GM12878 (cell line): ENCODE results near the gene LMLN. TPM values are rescaled to one million over a fixed set of nuclear protein-coding genes. Genes with fewer than 3 reads are reported as not detected.

Experiments
- ATAC-seq: fragments of 200-7000 bp; cut with Tn5 transposase; 3 replicates; pipeline ENCODE4 v1.9.1; 2020; ENCODE audit warnings: mild to moderate bottlenecking, moderate library complexity
- BruUV-seq: library from RNA; stranded (reverse); fragments of 400-500 nt; replicated peaks from 2 replicates; lab custom pipeline; 2021; lab: Mats Ljungman, UMichigan
- CTCF ChIA-PET: fragments of 300-600 bp; sonication (Branson Sonifier 250); formaldehyde crosslinking; extraction: SDS; loops from one replicate; lab custom pipeline; 2021; ENCODE audit warnings: inconsistent platforms; lab: Yijun Ruan, JAX
- POLR2A ChIA-PET: fragments of 350-600 bp; formaldehyde crosslinking; extraction: SDS; loops from one replicate; lab custom pipeline; 2021; ENCODE audit warnings: inconsistent platforms; lab: Charles Lee
- RAD21 ChIA-PET: fragments of 300-600 bp; sonication (Branson Sonifier 250); formaldehyde crosslinking; loops from one replicate; lab custom pipeline; 2023; ENCODE audit warnings: antibody characterized with exemption; ENCODE audit not compliant: unreplicated experiment; lab: Charles Lee
- SMC1A ChIA-PET: fragments of 300-600 bp; sonication (Branson Sonifier 250); formaldehyde crosslinking; loops from one replicate; lab custom pipeline; 2023; ENCODE audit not compliant: unreplicated experiment, uncharacterized antibody; lab: Charles Lee
- DNase-seq: peaks from one replicate; pipeline ENCODE4 v3.0.0-alpha.2; 2011; ENCODE audit warnings: low read depth, low spot score
- FAIRE-seq: peaks from 3 replicates; lab custom pipeline; 2011; peaks lifted over from hg19 to GRCh38; lab: Jason Lieb, UNC
- H2AFZ ChIP-seq: 2 replicates; pipeline ENCODE4 v1.6.0; 2011; ENCODE audit warnings: low read depth, low read length, control low read depth; ENCODE audit not compliant: control insufficient read depth
- H3K27ac ChIP-seq: 2 replicates; pipeline ENCODE4 v1.5.1; 2011; ENCODE audit warnings: control low read depth; ENCODE audit not compliant: control insufficient read depth, insufficient read depth
- H3K27me3 ChIP-seq, 2 experiments: replicated peaks in 1 of 2; 2 replicates each; pipeline versions ENCODE4 v1.6.0 to v1.6.1; 2011; ENCODE audit warnings: low read length in 1 of 2; ENCODE audit not compliant: control insufficient read depth in 2 of 2, insufficient read depth in 2 of 2
- H3K36me3 ChIP-seq, 2 experiments: 2 replicates each; pipeline ENCODE4 v1.5.1; 2011; ENCODE audit warnings: low read length in 1 of 2; ENCODE audit not compliant: control insufficient read depth in 2 of 2, insufficient read depth in 2 of 2
- H3K4me1 ChIP-seq: 2 replicates; pipeline ENCODE4 v1.6.1; 2011; ENCODE audit warnings: mild to moderate bottlenecking, low read length, moderate library complexity, mixed read lengths; ENCODE audit not compliant: control insufficient read depth, insufficient read depth
- H3K4me2 ChIP-seq: 2 replicates; pipeline ENCODE4 v1.6.0; 2011; ENCODE audit warnings: control low read depth; ENCODE audit not compliant: control insufficient read depth, insufficient read depth
- H3K4me3 ChIP-seq: fragments of 200-600 bp; sonication (generic); 2 replicates; pipeline ENCODE4 v1.5.1; 2016
- H3K79me2 ChIP-seq: 2 replicates; pipeline ENCODE4 v1.6.0; 2011; ENCODE audit warnings: low read length; ENCODE audit not compliant: control insufficient read depth, insufficient read depth
- H3K9ac ChIP-seq: 2 replicates; pipeline ENCODE4 v1.8.0; 2011; ENCODE audit warnings: low read length, control low read depth, mixed read lengths; ENCODE audit not compliant: control insufficient read depth, insufficient read depth
- H3K9me3 ChIP-seq: replicated peaks from 3 replicates; pipeline ENCODE4 v1.5.1; 2011; ENCODE audit warnings: mild to moderate bottlenecking, low read length; ENCODE audit not compliant: control insufficient read depth, insufficient read depth
- H4K20me1 ChIP-seq: 2 replicates; pipeline ENCODE4 v1.6.0; 2011; ENCODE audit not compliant: control insufficient read depth, insufficient read depth
- GABPA ChIP-seq: IDR thresholded peaks from 2 replicates; pipeline ENCODE4 v1.6.1; 2014; ENCODE audit warnings: antibody characterized with exemption, low read depth, mild to moderate bottlenecking, inconsistent platforms
- RB1 ChIP-seq: fragments of 450-650 bp; formaldehyde crosslinking; IDR thresholded peaks from 2 replicates; pipeline ENCODE4 v1.6.1; 2017; ENCODE audit warnings: mild to moderate bottlenecking, borderline replicate concordance
- ZBTB40 ChIP-seq: fragments of 450-650 bp; IDR thresholded peaks from 2 replicates; pipeline ENCODE4 v1.6.1; 2016; ENCODE audit warnings: mild to moderate bottlenecking, moderate library complexity, borderline replicate concordance
- WGBS: methylation state at CpG from one replicate; pipeline ENCODE4 v1.1.6; 2016; ENCODE audit warnings: low lambda C conversion rate; ENCODE audit not compliant: insufficient replicate concordance, insufficient coverage; ENCODE audit errors: missing lambda C conversion rate; 5-methylcytosine and 5-hydroxymethylcytosine counted together
- in situ Hi-C: fragments of 300-500 bp; cut with MboI; formaldehyde crosslinking; loops from 9 replicates; pipeline ENCODE4 v1.14.3; 2018; ENCODE audit warnings: mixed read lengths
- intact Hi-C: fragments of 100-400 bp; cut with micrococcal nuclease; formaldehyde crosslinking; loops from one replicate; pipeline ENCODE4 v1.14.2; 2022; ENCODE audit not compliant: unreplicated experiment
- polyA plus RNA-seq, 11 experiments: library from polyadenylated mRNA; depleted of rRNA in 4 of 11; unstranded in 6 of 11; stranded (reverse) in 5 of 11; fragments of >200 nt; fragmentation: Nextera tagmentation in 4 of 11; fragmentation: Illumina TruSeq in 1 of 11; extraction: Ambion mirVana in 4 of 11; extraction: Trizol in 1 of 11; gene quantifications; 1 replicate in 1 of 11; 2 replicates in 10 of 11; pipeline versions ENCODE4 v1.2.1 to v1.2.3, GENCODE V29; 2011 to 2016; ENCODE audit warnings: inconsistent platforms in 2 of 11, missing spikeins in 2 of 11, low read depth in 1 of 11
- total RNA-seq, 4 experiments: library from RNA; depleted of rRNA in 3 of 4; stranded (reverse); fragments of >200 nt in 3 of 4; fragmentation: Illumina TruSeq in 1 of 4; extraction: Trizol in 1 of 4; gene quantifications; 2 replicates each; pipeline versions ENCODE4 v1.2.1 to v1.2.3, GENCODE V29; 2013 to 2021

Gene LMLN
- total and polyA plus RNA-seq, 10 of the 15 experiments (the other 5 are each of a cell fraction or from before 2014, with no cell fraction given), result 0.02 to 1.7 (median 0.81) TPM

GRCh38 chr3:198064420-198064819, 104.4 kb downstream of the LMLN start:
- no peak overlapping the region for H3K4me3 ChIP-seq
- DNase-seq (no peak), FAIRE-seq (no peak), ATAC-seq (no peak)
- WGBS, result 46% methylated on average over 5 of the region's 5 CpGs
- no peaks in the 10 kb centered on the region for H3K4me1 ChIP-seq
- RAD21 ChIA-PET, result no interaction called here
- in situ Hi-C loops (no loop called here), intact Hi-C loops (no loop called here)
- H4K20me1 ChIP-seq, result no peaks in the 10 kb centered on the region
- H3K9ac ChIP-seq, result no peak overlapping the region
- SMC1A ChIA-PET, result interaction anchor here (2.1 kb wide), 1 partner anchor 9 kb away, joined by 4 read pairs; no protein-coding TSS in a partner anchor
- no peak overlapping the region for H3K27ac ChIP-seq
- H3K4me2 ChIP-seq, result no peak overlapping the region
- POLR2A ChIA-PET, result no interaction called here
- H2AFZ ChIP-seq, result no peak overlapping the region
- H3K36me3 ChIP-seq, result no peaks in the 10 kb centered on the region
- no TSS peak for BruUV-seq
- H3K79me2 ChIP-seq, result no peaks in the 10 kb centered on the region
- no peaks in the 10 kb centered on the region for H3K9me3 ChIP-seq
- no peak for TF ChIP-seq GABPA
- CTCF ChIA-PET, result interaction anchor here (1.1 kb wide), 1 partner anchor 159 kb away, joined by 3 read pairs; no protein-coding TSS in a partner anchor
- no peaks in the 10 kb centered on the region; a peak in 1 of 4 replicates for H3K27me3 ChIP-seq

- no peak overlapping the region for H2AFZ ChIP-seq
- no TSS peak for BruUV-seq
- no peak overlapping the region for H3K4me2 ChIP-seq
- ChIA-PET SMC1A (interaction anchor here (1.3 to 2.1 kb wide), 2 partner anchors 8 kb away, joined by 3 to 4 read pairs; no protein-coding TSS in a partner anchor), POLR2A (no interaction called here), RAD21 (no interaction called here), CTCF (interaction anchor here (1.4 kb wide), 2 partner anchors 10 to 11 kb away, joined by 5 read pairs; no protein-coding TSS in a partner anchor)
- H3K4me3 ChIP-seq, result no peak overlapping the region
- TF ChIP-seq ZBTB40, result peak; percentile 73
- TF ChIP-seq RB1, result no peak
- H3K79me2 ChIP-seq, result no peaks in the 10 kb centered on the region
- H3K9ac ChIP-seq, result no peak overlapping the region
- intact Hi-C loops (no loop called here), in situ Hi-C loops (no loop called here)
- H3K27ac ChIP-seq, result no peak overlapping the region
- no peaks in the 10 kb centered on the region for H3K9me3 ChIP-seq
- no peaks in the 10 kb centered on the region for H3K36me3 ChIP-seq
- DNase-seq (no peak), ATAC-seq (no peak), FAIRE-seq (no peak)
- no peaks in the 10 kb centered on the region for H3K4me1 ChIP-seq
- WGBS, result 90% methylated on average over 2 of the region's 2 CpGs
- no peaks in the 10 kb centered on the region; a peak in 1 of 4 replicates for H3K27me3 ChIP-seq
- H4K20me1 ChIP-seq, result no peaks in the 10 kb centered on the region
These were observed 105.9 kb downstream of the LMLN start for GRCh38 chr3:198065897-198066296.
